ENCODE results near the gene CASZ1. TPM values are rescaled to one million over a fixed set of nuclear protein-coding genes. Genes with fewer than 3 reads are reported as not detected.

The CASZ1 gene
- total and polyA plus RNA-seq, 12 donors, result 19.5 to 79.8 (median 64.7) TPM

GRCh38 chr1:10794724-10795275, 1.6 kb downstream of the CASZ1 start:
- H3K27me3 ChIP-seq, result peaks cover 0 to 89% (median 12%) of the 10 kb centered on the region in 7 donors
- ATAC-seq, result peak; percentile 16 to 42 (median 30)
- intact Hi-C loops (cut with DNase I), result loop anchor here in 8 of 10 donors (2.0 to 10.0 kb wide), 12 partner anchors 57 to 280 kb away; no protein-coding TSS in a partner anchor
- DNase-seq, result peak in 1 of 2 donors; percentile 39
- H3K36me3 ChIP-seq, result no peaks in the 10 kb centered on the region
- WGBS, 2 donors, result 0% methylated on average over 53 to 58 of the region's 58 CpGs
- H3K4me1 ChIP-seq, result peaks cover 8 to 52% (median 35%) of the 10 kb centered on the region in 9 donors
- peak overlapping the region; percentile 39 to 96 (median 79) for H3K4me3 ChIP-seq
- no peak for TF ChIP-seq CTCF (IDR thresholded peaks at IDR 0.05)
- H3K27ac ChIP-seq, result peak overlapping the region; percentile 71 to 99 (median 90)
- no peaks in the 10 kb centered on the region for H3K9me3 ChIP-seq

- DNase-seq (no peak), ATAC-seq (no peak)
- H3K36me3 ChIP-seq, result no peaks in the 10 kb centered on the region
- H3K9me3 ChIP-seq, result no peaks in the 10 kb centered on the region
- no peak for TF ChIP-seq CTCF (IDR thresholded peaks at IDR 0.05)
- peak overlapping the region in 9 of 10 donors; percentile 61 to 96 (median 80) for H3K4me3 ChIP-seq
- H3K27ac ChIP-seq, result peak overlapping the region in 7 of 10 donors; percentile 87 to 99 (median 93)
- H3K4me1 ChIP-seq, result peaks cover 8 to 68% (median 40%) of the 10 kb centered on the region in 9 donors
- 2 to 4% methylated on average over 9 of the region's 9 CpGs for WGBS, 2 donors
- H3K27me3 ChIP-seq, result peaks cover 0 to 94% (median 12%) of the 10 kb centered on the region in 7 donors
- intact Hi-C loops (cut with DNase I), result loop anchor here in 7 of 10 donors (5.0 to 10.0 kb wide), 8 partner anchors 56 to 278 kb away; no protein-coding TSS in a partner anchor
Measured at GRCh38 chr1:10793129-10793651, 3.3 kb downstream of the CASZ1 start.

- intact Hi-C loops (cut with DNase I), result loop anchor here in 7 of 10 donors (5.0 to 10.0 kb wide), 8 partner anchors 54 to 277 kb away; no protein-coding TSS in a partner anchor
- TF ChIP-seq CTCF (IDR thresholded peaks at IDR 0.05), result no peak
- H3K9me3 ChIP-seq, result no peaks in the 10 kb centered on the region
- H3K36me3 ChIP-seq, result no peaks in the 10 kb centered on the region
- peaks cover 0 to 88% (median 12%) of the 10 kb centered on the region in 7 donors for H3K27me3 ChIP-seq
- H3K27ac ChIP-seq, result peak overlapping the region in 5 of 10 donors; percentile 20 to 65 (median 35)
- no peak for DNase-seq
- H3K4me1 ChIP-seq, result peaks cover 8 to 81% (median 55%) of the 10 kb centered on the region in 9 donors
- no peak overlapping the region for H3K4me3 ChIP-seq
- WGBS, 2 donors, result 25 to 37% methylated on average over 8 of the region's 8 CpGs
- ATAC-seq, result no peak
Measured at GRCh38 chr1:10791105-10791951, 5.1 kb downstream of the CASZ1 start.
